Stimulated activated CD8-positive, alpha-beta memory T cell treated with anti-CD3 and anti-CD28 coated beads, Interleukin-15, amount 100 ng/mL, for 24 hours (primary cell): ENCODE data around the gene RBM44.
"Not testable (repeated sequence)": the region's sequence is repeated elsewhere in the genome, so short reads cannot be mapped to it uniquely, and the experiment has no call there.

Source experiments
- DNase-seq: peaks from one replicate; pipeline ENCODE4 v3.0.0-alpha.2; 2020; ENCODE audit warnings: low read depth

RBM44 gene

GRCh38 chr2:237782181-237782580, 16.4 kb upstream of the RBM44 start:
- no peak for DNase-seq

DNA sequence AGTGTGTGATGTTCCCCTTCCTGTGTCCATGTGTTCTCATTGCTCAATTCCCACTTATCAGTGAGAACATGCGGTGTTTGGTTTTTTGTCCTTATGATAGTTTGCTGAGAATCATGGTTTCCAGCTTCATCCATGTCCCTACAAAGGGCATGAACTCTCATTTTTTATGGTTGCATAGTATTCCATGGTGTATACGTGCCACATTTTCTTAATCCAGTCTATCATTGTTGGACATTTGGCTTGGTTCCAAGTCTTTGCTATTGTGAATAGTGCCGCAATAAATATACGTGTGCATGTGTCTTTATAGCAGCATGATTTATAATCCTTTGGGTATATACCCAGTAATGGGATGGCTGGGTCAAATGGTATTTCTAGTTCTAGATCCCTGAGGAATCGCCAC, 14.9 kb upstream of the RBM44 start:
- not testable (repeated sequence) for DNase-seq

- DNase-seq, result no peak
These were observed 11.6 kb upstream of the RBM44 start for GRCh38 chr2:237786936-237787335.

- no peak for DNase-seq
These were observed 8.2 kb upstream of the RBM44 start for GRCh38 chr2:237790353-237790752.

DNA sequence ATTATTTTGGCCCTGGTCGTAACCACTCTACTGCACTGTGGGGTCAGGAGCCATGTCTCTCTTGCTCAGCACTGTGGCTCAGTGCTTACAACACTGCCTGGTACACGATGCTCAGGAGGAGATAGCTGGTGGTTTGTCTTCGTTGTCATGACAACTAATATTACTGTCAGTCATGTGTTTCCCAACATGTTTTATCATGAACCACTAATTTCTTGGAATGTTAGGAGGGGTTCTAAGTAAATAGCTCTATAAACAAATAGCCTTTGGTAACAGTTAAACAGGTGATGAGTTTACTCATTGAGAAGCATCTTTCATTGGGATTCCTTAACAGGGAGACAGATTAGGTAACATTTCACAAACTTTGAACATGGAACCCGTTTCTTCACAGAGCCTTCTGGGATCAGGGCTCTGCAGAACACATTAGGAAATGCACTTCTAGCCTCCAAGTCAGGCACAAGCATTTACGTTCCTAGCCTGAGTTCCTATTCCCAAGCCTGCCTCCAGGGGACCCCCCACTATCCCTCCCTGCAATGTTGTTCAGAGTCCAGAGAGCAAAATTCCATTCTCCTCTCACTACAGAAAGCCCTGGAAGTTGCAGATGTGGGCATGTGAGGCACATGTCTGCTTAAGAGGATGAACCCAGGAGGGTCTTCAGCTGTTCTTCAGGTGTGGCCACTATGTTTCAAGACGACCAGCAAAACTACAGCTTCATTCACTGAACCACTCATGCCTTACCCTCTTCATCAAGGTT, 6.4 kb upstream of the RBM44 start:
- DNase-seq, result no peak

DNA sequence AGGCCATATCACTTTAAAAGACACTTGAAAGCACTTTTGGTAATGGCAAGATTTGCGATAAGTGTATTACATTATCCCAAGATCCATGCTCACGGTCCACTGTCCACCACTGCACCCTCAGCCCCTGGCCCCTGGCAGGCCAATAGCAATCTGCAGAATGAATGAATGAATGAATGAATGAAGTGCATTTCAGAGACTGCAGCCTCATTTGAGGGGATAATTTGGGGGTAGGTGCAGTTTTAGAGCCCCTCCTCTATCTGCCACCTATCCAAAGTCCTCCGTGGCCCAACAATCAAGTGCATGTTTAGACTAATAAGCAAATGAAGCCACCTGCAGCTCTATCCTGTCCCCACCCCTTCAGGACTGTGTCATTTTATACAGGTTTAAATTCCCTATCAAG, 1.3 kb upstream of the RBM44 start:
- DNase-seq, result no peak

DNA sequence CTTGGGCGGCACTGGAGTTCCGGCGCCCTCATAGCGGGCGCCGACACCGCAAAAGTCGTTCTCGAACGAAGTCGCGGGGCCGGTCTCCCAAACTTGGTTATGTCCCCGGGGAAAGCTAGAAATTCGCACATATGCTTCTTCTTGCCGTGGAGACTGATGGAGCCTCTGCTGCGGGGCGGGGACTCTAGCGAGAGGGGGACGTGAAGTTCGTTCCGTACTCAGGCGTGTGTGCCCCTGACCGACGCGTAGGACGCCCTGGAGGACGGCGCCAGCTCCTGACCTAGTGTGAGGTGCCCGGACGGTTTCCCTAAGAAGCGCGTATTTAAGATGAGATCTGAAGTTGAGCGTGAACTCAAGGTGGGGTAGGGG, 465 bp downstream of the RBM44 start:
- no peak for DNase-seq

- DNase-seq, result no peak
These were observed 2.9 kb downstream of the RBM44 start for GRCh38 chr2:237801466-237801865.

DNA sequence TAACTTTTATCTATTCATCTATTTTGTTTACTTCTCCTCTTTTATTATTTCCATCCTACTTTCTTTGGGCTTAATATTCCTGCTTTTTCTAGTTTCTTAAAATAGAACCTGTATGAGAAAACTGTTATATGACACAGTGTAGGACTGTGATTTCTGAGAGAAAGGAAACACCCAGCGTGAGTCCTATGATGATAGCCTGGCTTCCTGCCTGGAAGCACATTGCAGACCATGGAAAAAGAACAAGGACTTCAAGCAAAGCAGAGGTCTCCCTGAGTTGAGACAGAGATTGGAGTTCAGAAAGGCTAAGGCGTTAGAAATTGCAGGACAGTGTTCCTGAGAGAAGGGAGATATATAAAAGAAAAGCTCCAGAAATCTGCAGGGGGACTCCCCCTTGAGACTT, 7.8 kb downstream of the RBM44 start:
- no peak for DNase-seq

- no peak for DNase-seq
These were observed 17.1 kb downstream of the RBM44 start for GRCh38 chr2:237815637-237816036.

DNA sequence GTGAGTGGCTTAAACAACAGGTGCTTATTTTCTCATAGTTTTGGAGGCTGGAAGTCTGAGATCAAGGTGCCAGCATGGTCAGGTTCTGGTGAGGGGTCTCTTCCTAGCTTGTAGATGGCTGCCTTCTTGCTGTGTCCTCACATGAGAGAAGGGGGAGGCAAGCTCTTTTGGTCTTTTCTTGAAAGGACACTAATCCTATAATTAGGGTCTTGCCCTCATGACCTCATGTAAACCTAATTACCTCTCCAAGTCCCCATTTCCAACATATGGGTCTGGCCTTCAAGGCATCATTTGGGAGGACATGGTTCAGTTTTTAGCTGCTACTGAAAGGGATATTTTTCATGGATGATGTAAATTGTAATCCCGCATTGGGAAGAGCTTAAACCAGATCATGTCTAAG, 18.0 kb downstream of the RBM44 start:
- no peak for DNase-seq

DNA sequence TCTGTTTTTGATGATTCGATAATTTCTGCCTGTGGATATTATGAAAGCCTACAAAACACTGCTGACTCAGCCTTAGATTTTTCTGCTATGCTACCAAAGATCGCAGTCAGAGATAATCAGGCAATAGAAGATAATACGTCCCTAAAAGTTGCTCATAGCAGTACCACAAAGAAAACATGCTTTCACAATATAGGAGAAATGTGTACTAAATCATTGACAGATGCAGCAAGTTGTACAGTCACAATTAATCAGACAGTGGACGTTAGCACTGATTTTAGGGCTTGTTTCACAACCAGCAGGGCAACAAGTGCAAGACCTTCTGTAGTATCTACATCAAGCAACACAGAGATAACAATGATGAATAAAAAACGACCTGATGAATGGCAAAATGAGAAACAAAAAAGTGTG, 19.5 kb downstream of the RBM44 start:
- DNase-seq, result no peak

- no peak for DNase-seq
These were observed 20.7 kb downstream of the RBM44 start for GRCh38 chr2:237819231-237819630.

- DNase-seq, result no peak
These were observed 21.8 kb downstream of the RBM44 start for GRCh38 chr2:237820421-237820820.

DNA sequence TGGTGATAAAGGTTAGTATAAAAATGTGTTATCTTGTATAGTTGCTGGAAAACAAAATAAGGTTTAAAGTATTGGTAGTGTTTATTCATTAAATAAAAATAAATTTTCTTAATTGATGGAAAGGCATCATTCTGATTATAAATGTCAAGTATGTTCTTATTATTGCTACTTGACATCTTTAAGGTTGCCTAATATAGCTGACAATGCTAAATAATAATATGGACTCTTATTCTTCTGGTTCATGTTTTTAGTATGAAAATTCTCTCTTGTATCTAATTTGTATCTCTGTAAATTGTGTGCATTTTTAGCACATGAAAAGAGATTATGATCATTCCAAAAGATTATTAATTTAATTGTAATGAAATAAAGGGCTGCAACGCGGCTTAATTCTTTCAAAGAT, 25.0 kb downstream of the RBM44 start:
- no peak for DNase-seq

- DNase-seq, result no peak
These were observed 25.5 kb downstream of the RBM44 start for GRCh38 chr2:237824085-237824484.

DNA sequence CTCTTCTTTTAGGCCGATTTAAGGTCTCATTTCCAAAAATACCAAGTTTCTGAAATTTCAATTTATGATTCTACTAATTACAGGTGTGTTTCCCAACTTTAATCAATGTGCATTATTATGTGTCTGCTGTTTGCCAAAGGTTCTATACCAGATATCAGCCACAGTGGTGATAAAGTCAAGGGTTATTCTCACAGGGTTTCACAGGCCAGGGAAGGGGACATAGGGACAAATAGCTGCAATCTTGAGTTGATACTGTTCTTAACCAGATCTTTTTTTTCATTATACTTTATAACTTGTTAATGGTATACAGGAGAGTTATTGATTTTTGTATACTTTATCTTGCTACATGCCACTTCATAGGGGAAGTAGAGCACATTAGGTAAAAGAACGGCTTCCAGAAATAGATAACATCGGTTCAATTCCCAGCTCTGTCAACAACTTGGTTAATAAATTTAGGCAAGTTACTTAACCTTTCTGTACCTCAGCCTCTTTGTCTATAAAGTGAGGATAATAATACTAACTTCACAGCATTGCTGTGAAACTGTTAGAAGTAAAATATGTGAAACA, 28.9 kb downstream of the RBM44 start:
- DNase-seq, result no peak

DNA sequence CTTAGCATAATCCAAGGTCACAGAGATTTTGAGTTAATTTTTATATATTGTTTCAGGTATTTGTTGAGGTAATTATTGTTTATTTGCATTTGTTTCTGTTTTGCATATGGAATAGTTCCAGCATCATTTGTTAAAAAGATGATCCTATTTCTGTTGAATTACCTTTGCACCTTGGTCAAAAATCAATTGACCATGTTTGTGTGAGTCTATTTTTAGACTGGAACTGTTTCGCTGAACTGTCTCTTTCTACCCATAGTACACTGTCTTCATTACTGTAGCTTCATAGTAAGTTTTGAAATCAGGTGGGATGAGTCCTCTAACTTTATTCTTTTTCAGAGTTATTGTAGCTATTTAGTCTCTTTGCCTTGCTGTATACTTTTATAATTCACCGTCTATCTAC, 31.9 kb downstream of the RBM44 start:
- no peak for DNase-seq

DNA sequence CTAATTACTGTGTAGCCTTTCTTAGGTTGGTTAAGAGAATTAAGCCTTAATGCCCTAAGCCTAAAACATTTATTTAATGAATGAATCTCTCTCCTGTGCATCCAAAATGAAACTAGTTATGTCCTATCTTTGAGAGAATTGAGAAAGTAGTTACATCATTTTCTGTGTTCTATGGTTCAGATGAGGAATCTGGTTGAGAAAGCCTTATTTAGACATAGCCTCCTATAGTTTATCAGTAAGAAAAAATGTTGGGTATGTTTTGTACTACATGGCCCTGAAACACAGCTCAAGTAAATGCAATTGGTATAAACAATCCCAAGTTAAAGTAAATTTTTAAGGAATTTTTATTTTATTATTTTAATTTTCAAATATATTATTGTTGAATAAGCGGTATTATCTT, 35.0 kb downstream of the RBM44 start:
- no peak for DNase-seq

DNA sequence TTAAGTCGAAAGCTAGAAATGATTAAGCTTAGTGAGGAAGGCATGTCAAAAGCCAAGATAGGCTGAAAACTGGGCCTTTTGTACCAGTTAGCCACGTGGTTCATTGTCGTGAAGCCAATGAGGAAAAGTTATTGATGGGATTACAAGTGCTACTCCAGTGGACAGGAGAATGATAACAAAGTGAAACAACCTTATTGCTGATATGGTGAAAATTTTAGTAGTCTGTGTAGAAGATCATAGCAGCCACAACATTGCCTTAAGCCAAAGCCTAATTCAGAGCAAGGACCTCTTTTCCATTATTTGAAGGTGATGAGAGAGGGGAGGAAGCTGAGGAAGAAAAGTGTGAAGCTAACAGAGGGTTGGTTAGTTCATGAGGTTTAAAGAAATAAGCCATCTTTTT, 36.8 kb downstream of the RBM44 start:
- no peak for DNase-seq

- no peak for DNase-seq
These were observed 42.5 kb downstream of the RBM44 start for GRCh38 chr2:237841051-237841450.

DNA sequence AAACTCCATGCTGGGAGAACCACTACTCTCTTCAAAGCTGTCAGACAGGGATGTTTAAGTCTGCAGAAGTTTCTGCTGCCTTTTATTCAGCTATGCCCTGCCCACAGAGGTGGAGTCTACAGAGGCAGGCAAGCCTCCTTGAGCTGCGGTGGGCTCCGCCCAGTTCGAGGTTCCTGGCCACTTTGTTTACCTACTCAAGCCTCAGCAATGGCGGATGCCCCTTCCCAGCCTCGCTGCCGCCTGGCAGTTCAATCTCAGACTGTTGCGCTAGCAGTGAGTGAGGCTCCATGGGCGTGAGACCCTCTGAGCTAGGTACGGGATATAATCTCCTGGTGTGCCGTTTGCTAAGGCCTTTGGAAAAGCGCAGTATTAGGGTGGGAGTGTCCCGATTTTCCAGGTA, 50.4 kb downstream of the RBM44 start:
- DNase-seq, result not testable (repeated sequence)

- DNase-seq, result no peak
These were observed 55.7 kb downstream of the RBM44 start for GRCh38 chr2:237854295-237854694.

GRCh38 chr2:237857791-237858190, 59.2 kb downstream of the RBM44 start:
- no peak for DNase-seq
